Stimulated activated CD4-positive, alpha-beta T cell treated with anti-CD3 and anti-CD28 coated beads, TNF-alpha, amount 100 ng/mL, for 4 hours (primary cell): Measurements from ENCODE around the gene PCMTD2.

ENCODE experiments used
- DNase-seq, 3 experiments: peaks; one replicate each; pipeline ENCODE4 v3.0.0-alpha.2; 2020; ENCODE audit warnings: low read depth in 3 of 3

Gene PCMTD2

GRCh38 chr20:64238851-64239387 lies 16.6 kb upstream of the PCMTD2 start:
- no peak for DNase-seq

GRCh38 chr20:64239449-64240242 lies 15.9 kb upstream of the PCMTD2 start:
- no peak for DNase-seq

- DNase-seq: no peak
These were observed 15.1 kb upstream of the PCMTD2 start for GRCh38 chr20:64240243-64241015.

- no peak for DNase-seq
These were observed 14.5 kb upstream of the PCMTD2 start for GRCh38 chr20:64241061-64241460.

GRCh38 chr20:64242003-64242796 lies 13.3 kb upstream of the PCMTD2 start:
- no peak for DNase-seq

- DNase-seq: no peak
These were observed 12.6 kb upstream of the PCMTD2 start for GRCh38 chr20:64242797-64243475.

- no peak for DNase-seq
These were observed 11.2 kb upstream of the PCMTD2 start for GRCh38 chr20:64244281-64244805.

GRCh38 chr20:64244870-64245603 lies 10.5 kb upstream of the PCMTD2 start:
- DNase-seq: no peak

- no peak for DNase-seq
These were observed 9.6 kb upstream of the PCMTD2 start for GRCh38 chr20:64245746-64246595.

GRCh38 chr20:64246616-64247306 lies 8.8 kb upstream of the PCMTD2 start:
- no peak for DNase-seq

GRCh38 chr20:64247307-64247618 lies 8.3 kb upstream of the PCMTD2 start:
- no peak for DNase-seq

GRCh38 chr20:64247970-64248841 lies 7.3 kb upstream of the PCMTD2 start:
- DNase-seq: no peak

- no peak for DNase-seq
These were observed 5.5 kb upstream of the PCMTD2 start for GRCh38 chr20:64250027-64250426.

GRCh38 chr20:64253000-64253383 lies 2.6 kb upstream of the PCMTD2 start:
- DNase-seq: no peak

GRCh38 chr20:64253443-64253842 lies 2.1 kb upstream of the PCMTD2 start:
- no peak for DNase-seq

- no peak for DNase-seq
These were observed 1.4 kb upstream of the PCMTD2 start for GRCh38 chr20:64254156-64254555.

GRCh38 chr20:64254571-64255360 lies 782 bp upstream of the PCMTD2 start:
- no peak for DNase-seq
